ENCODE results near the gene DYNLT4.
"Not testable (repeated sequence)": the region's sequence is repeated elsewhere in the genome, so short reads cannot be mapped to it uniquely, and the experiment has no call there.

Gene DYNLT4

GRCh38 chr1:44808063-44808937 is 1.1 kb upstream of the DYNLT4 start, which contains the start of gene BTBD19:
Gene BTBD19 (plus strand): TSS chr1:44808523. CDS start chr1:44808821, 298 bp downstream.
- peak; percentile 85 for DNase-seq

- peak; percentile 95 for DNase-seq
Observed at GRCh38 chr1:44807364-44808062, 362 bp upstream of the DYNLT4 start.

- DNase-seq = peak; percentile 38
Observed at GRCh38 chr1:44806025-44806703, 987 bp downstream of the DYNLT4 start.

DNA sequence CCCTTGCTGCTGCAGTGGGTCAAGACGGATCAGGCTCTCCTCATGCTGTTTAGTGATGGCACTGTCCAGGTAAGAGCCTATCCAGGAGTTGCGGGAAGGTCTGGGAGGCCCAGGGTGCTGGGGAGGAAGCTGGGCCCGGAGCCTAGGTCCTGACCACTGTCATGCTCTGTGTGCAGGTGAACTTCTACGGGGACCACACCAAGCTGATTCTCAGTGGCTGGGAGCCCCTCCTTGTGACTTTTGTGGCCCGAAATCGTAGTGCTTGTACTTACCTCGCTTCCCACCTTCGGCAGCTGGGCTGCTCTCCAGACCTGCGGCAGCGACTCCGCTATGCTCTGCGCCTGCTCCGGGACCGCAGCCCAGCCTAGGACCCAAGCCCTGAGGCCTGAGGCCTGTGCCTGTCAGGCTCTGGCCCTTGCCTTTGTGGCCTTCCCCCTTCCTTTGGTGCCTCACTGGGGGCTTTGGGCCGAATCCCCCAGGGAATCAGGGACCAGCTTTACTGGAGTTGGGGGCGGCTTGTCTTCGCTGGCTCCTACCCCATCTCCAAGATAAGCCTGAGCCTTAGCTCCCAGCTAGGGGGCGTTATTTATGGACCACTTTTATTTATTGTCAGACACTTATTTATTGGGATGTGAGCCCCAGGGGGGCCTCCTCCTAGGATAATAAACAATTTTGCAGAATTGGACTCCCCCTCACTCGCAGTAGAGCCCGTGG is 1.7 kb downstream of the DYNLT4 start:
- DNase-seq = peak; percentile 35

- DNase-seq = no peak
Observed at GRCh38 chr1:44803312-44804095, 3.6 kb downstream of the DYNLT4 start.

GRCh38 chr1:44803062-44803311 is 4.2 kb downstream of the DYNLT4 start:
- no peak for DNase-seq

GRCh38 chr1:44802306-44803061 is 4.7 kb downstream of the DYNLT4 start:
- no peak for DNase-seq

- DNase-seq = peak; percentile 54
Observed at GRCh38 chr1:44801491-44802305, 5.5 kb downstream of the DYNLT4 start.

DNA sequence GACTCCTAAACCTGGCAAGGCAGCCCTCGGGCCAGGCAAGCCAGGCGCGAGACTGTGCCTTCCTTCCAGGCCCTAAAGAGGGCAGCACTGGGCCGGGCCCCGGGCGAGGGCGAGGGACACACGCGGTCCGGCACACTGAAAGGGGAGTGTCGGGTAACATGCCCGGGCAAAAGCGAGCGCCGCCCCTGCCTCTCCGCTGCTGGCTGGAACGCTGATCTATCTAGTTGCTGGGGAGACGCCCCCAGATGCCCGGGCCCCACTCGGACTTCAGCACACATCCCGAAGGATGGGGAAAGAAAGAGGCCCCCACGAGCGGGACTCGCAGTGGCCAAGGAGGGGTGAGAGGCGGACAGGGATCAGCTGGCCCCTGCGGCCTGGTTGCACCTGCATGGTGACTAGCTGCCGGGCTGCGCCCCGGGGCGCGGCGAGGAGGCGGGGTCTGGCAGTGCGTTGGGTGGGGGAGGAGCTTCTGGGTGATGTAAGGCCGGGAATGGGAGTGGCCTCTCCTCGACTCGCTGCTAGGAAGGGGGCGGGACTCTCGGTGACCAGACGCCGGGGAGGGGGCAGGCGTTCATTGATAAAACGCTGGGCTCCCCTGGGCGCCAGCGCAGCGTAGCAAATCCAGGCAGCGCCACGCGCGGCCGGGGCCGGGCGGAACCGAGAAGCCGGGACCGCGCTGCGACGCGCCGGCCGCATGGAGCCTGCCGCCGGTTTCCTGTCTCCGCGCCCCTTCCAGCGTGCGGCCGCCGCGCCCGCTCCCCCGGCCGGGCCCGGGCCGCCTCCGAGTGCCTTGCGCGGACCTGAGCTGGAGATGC is 7.2 kb downstream of the DYNLT4 start, which contains the start of gene PLK3:
Gene PLK3 (plus strand): TSS at position 608 of the 815 bp plus-strand sequence. CDS start 87 bp downstream, at position 695.
- peak; percentile 99 for DNase-seq

DNA sequence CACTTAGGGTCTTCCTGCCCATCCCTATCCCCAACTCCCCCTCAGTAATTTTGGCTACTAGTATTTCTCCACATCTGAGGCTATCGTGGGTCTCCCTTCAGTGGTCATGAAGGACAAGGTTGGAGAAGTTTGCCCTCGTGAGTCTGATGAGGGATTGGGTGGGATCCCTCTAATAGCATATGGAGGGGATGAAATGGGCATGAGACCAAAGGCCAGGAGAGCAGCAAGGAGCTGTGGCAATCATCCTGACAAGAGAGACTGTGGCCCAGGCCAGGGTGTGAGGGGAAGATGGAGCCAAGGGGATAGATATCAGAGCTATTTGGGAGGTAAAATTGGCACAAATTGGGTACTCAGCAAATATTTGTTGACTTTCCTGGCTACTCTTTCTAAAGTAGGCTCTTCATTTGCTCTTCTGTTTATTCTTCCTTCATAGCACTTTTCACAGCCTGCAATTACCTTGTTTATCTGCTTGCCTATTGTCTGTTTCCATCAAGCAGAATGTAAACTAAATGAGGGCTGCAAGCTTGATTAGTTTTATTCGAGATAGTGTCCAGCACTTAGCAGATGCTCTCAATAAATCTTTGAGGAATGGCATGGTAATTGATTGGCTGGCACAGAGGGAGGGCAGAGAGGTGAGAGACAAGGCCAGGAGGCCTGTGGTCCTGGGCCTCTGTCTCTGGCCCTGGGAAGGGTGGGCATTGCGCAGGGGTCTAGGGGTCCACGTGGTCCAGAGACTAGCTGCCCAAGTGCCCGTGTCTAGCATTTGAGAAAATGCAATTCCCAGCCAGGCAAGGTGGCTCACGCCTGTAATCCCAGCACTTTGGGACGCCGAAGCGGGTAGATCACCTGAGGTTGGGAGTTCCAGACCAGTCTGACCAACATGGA is 8.4 kb downstream of the DYNLT4 start:
- DNase-seq = no peak

GRCh38 chr1:44797886-44798285 is 9.3 kb downstream of the DYNLT4 start:
- not testable (repeated sequence) for DNase-seq

GRCh38 chr1:44792736-44793502 is 14.2 kb downstream of the DYNLT4 start:
- DNase-seq = no peak

DNA sequence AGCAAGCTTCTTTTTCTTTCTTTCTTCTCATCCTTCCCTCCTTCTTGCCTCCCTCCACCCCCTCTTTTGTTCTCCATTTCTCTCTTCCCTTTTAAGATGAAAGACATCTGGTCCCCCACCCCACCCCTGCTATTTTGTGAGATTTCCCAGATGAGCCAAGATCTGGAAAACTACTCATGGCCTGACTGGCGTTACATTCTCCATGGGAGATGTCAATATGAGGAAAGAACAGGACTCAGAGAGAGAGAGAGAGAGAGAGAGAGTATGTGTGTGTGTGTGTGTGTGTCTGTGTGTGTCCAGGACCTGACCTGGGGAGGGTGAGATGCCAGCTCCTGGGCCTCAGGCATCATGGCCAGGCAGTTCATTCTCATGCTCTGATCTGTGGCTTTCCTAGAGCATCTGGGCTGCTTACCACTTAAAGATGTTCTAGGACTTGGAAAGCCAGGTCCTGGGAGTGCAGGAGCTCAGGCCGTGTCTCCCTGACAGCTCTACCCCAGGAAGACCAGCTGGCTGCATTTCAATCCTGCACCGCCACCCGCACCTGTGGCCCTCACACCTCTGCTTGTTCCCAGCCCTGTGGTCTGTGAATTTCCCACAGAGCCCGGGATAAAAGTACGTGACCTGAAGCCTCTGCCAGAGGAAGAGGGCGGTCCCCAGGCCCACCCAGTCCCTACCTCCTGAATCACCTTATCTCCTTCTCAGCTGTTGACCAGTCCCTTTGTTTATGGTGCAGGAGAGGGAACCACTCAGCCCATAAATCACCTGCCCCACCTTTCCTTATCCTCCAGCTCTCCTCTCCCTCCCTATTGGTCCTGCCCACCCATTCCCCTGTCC is 16.0 kb downstream of the DYNLT4 start:
- DNase-seq = no peak

DNA sequence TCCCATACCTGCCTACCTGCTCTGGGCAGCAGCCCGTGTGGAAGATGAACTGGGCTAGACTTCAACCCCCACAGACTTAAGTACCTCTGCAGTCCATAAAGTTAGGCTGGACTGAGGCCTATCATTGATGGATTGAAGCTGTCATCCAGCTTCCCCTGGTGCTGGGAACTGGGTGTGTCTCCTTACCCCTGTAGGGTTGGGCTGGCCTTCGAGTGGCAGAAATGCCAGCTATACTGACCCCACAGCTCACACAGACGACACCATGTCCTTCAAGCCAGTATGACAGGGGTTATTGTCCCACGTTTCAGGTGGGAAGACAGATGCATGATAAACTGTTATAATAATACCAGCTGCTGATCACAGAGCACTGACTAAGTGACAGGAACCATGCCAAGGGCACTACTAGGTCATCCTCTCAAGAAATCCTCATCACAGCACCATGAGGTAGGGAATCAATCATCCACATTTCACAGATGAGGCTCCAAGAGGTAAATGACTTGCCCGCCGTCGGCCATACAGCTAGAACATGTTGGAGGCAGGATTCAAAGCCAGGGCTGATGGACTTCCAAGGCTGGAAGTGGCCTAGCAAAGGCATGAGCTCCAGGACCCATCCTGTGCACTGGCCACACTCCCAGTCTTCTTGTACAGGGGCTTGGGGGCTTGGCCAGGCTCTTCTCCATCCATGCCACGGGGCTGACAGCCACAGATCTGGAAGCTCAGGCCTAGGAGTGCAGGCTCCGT is 18.9 kb downstream of the DYNLT4 start, which contains the start of gene BEST4:
Gene BEST4 (minus strand): TSS at position 51 of the 741 bp plus-strand sequence. CDS start 465 bp downstream, outside the sequence.
- no peak for DNase-seq

GRCh38 chr1:44787506-44787905 is 19.6 kb downstream of the DYNLT4 start:
- no peak for DNase-seq
